Measurements from ENCODE around the gene ZNF497. TPM values are rescaled to one million over a fixed set of nuclear protein-coding genes. Genes with fewer than 3 reads are reported as not detected.

Gene ZNF497
- total and polyA plus RNA-seq, 2 of the 13 experiments (the other 11 are each of a cell fraction or from before 2014, with no cell fraction given) = 1.5 to 1.9 TPM

GRCh38 chr19:58326914-58327726 is 35.4 kb downstream of the ZNF497 start, which contains the start of gene ZSCAN22 (continued):
- TF ChIP-seq, protein P1, sequence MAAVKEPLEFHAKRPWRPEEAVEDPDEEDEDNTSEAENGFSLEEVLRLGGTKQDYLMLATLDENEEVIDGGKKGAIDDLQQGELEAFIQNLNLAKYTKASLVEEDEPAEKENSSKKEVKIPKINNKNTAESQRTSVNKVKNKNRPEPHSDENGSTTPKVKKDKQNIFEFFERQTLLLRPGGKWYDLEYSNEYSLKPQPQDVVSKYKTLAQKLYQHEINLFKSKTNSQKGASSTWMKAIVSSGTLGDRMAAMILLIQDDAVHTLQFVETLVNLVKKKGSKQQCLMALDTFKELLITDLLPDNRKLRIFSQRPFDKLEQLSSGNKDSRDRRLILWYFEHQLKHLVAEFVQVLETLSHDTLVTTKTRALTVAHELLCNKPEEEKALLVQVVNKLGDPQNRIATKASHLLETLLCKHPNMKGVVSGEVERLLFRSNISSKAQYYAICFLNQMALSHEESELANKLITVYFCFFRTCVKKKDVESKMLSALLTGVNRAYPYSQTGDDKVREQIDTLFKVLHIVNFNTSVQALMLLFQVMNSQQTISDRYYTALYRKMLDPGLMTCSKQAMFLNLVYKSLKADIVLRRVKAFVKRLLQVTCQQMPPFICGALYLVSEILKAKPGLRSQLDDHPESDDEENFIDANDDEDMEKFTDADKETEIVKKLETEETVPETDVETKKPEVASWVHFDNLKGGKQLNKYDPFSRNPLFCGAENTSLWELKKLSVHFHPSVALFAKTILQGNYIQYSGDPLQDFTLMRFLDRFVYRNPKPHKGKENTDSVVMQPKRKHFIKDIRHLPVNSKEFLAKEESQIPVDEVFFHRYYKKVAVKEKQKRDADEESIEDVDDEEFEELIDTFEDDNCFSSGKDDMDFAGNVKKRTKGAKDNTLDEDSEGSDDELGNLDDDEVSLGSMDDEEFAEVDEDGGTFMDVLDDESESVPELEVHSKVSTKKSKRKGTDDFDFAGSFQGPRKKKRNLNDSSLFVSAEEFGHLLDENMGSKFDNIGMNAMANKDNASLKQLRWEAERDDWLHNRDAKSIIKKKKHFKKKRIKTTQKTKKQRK (IDR thresholded peaks at IDR 0.05; ENCODE audit: low read length) = no peak
- TF ChIP-seq KLF12 (CRISPR knock-in tag; IDR thresholded peaks at IDR 0.05; ENCODE audit: borderline replicate concordance) (peak; percentile 95), FOXA1 (IDR thresholded peaks at IDR 0.05) (no peak), FOXA1 (CRISPR knock-in tag; IDR thresholded peaks at IDR 0.05) (peak; percentile 81), LCORL (IDR thresholded peaks at IDR 0.05) (no peak), LCORL (CRISPR knock-in tag; IDR thresholded peaks at IDR 0.05) (peak; percentile 81), ZNF781 (CRISPR knock-in tag; IDR thresholded peaks at IDR 0.05; ENCODE audit: borderline replicate concordance, not compliant biosample characterization) (peak; percentile 69), MED1 (CRISPR knock-in tag; IDR thresholded peaks at IDR 0.05) (peak; percentile 74), TBL1XR1 (IDR thresholded peaks at IDR 0.05; ENCODE audit: borderline replicate concordance, low read length, partially characterized antibody) (peak; percentile 43), ZNF766 (CRISPR knock-in tag; IDR thresholded peaks at IDR 0.05; ENCODE audit: borderline replicate concordance) (peak; percentile 60; the same call in 1 of the 2 replicates), TEAD2 (CRISPR knock-in tag; IDR thresholded peaks at IDR 0.05) (no peak), ZNF20 (CRISPR knock-in tag; IDR thresholded peaks at IDR 0.05) (no peak), IRX3 (CRISPR knock-in tag; IDR thresholded peaks at IDR 0.05; ENCODE audit: borderline replicate concordance, low read depth) (no peak), TAF1 (CRISPR knock-in tag; IDR thresholded peaks at IDR 0.05) (peak; percentile 80), ZNF296 (CRISPR knock-in tag; conservative IDR thresholded peaks at IDR 0.05) (no peak), ZNF609 (CRISPR knock-in tag; IDR thresholded peaks at IDR 0.05; ENCODE audit: borderline replicate concordance) (peak; percentile 62; the same call in 1 of the 2 replicates), ZBTB7B (CRISPR knock-in tag; IDR thresholded peaks at IDR 0.05) (peak; percentile 59; the same call in 1 of the 2 replicates), SRF (IDR thresholded peaks at IDR 0.05; ENCODE audit: low read depth, low read length) (peak; percentile 39; the same call in 1 of the 2 replicates), ZNF570 (CRISPR knock-in tag; IDR thresholded peaks at IDR 0.05; ENCODE audit: borderline replicate concordance) (no peak), THRA (CRISPR knock-in tag; IDR thresholded peaks at IDR 0.05; ENCODE audit: borderline replicate concordance) (peak; percentile 42; the same call in 1 of the 2 replicates)
- TF ChIP-seq, protein P2, sequence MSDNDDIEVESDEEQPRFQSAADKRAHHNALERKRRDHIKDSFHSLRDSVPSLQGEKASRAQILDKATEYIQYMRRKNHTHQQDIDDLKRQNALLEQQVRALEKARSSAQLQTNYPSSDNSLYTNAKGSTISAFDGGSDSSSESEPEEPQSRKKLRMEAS (IDR thresholded peaks at IDR 0.05) = peak; percentile 97
